T-cell (primary cell): ENCODE measurements around the gene TMEM184A. TPM values are rescaled to one million over a fixed set of nuclear protein-coding genes. Genes with fewer than 3 reads are reported as not detected.

Experiments
- ATAC-seq, 4 experiments: fragments of 200-7000 bp in 3 of 4; fragments of 150-1000 bp in 1 of 4; cut with Tn5 transposase; replicated peaks in 1 of 4; 1 replicate in 3 of 4; 2 replicates in 1 of 4; pipeline ENCODE4 v1.10.0; 2021; ENCODE audit warnings: moderate library complexity in 3 of 4, mild to moderate bottlenecking in 2 of 4, moderate number of reproducible peaks in 1 of 4
- CTCF ChIA-PET, 2 donors: fragments of 300-600 bp; sonication (Branson Sonifier 250); formaldehyde crosslinking; loops; one replicate each; lab custom pipeline; 2022; ENCODE audit warnings: antibody characterized with exemption in 2 of 2; lab: Charles Lee
- POLR2A ChIA-PET, 2 donors: fragments of 300-600 bp; sonication (Branson Sonifier 250); formaldehyde crosslinking; loops; one replicate each; lab custom pipeline; 2022; ENCODE audit warnings: antibody characterized with exemption in 2 of 2; lab: Charles Lee
- DNase-seq, 35 experiments: peaks; one replicate each; pipeline versions ENCODE4 v3.0.0 to v3.0.0-alpha.2; 2013 to 2023
- H3K27ac ChIP-seq: one replicate; pipeline ENCODE4 v1.5.1; 2013; ENCODE audit warnings: low read length
- H3K27me3 ChIP-seq, 2 experiments: replicated peaks in 1 of 2; 1 replicate in 1 of 2; 2 replicates in 1 of 2; pipeline versions ENCODE4 v1.6.1 to v1.7.0; 2013; ENCODE audit warnings: low read length in 1 of 2, mixed read lengths in 1 of 2; ENCODE audit not compliant: control insufficient read depth in 2 of 2, insufficient read depth in 2 of 2; ENCODE audit errors: extremely low read depth in 1 of 2
- H3K36me3 ChIP-seq, 2 donors: 1 replicate in 1 of 2; 2 replicates in 1 of 2; pipeline versions ENCODE4 v1.6.1 to v1.7.0; 2013; ENCODE audit warnings: low read length in 1 of 2; ENCODE audit not compliant: control insufficient read depth in 2 of 2, insufficient read depth in 1 of 2; ENCODE audit errors: extremely low read depth in 1 of 2
- H3K4me1 ChIP-seq, 2 experiments: 1 replicate in 1 of 2; 2 replicates in 1 of 2; pipeline versions ENCODE4 v1.6.1 to v1.7.0; 2013; ENCODE audit warnings: low read length in 2 of 2, mixed read lengths in 1 of 2; ENCODE audit not compliant: insufficient read depth in 2 of 2, control insufficient read depth in 1 of 2; ENCODE audit errors: extremely low read depth in 1 of 2
- H3K4me3 ChIP-seq, 2 donors: 1 replicate in 1 of 2; 2 replicates in 1 of 2; pipeline versions ENCODE4 v1.5.1 to v1.7.0; 2013; ENCODE audit warnings: mild to moderate bottlenecking in 2 of 2, low read length in 1 of 2, moderate library complexity in 1 of 2; ENCODE audit not compliant: control insufficient read depth in 1 of 2; ENCODE audit errors: extremely low read depth in 1 of 2
- H3K9me3 ChIP-seq: 2 replicates; pipeline ENCODE4 v1.7.0; 2013
- H3K27ac Mint-ChIP-seq, 2 donors: one replicate each; pipeline ENCODE4 v1.8.0; 2020 to 2021; ENCODE audit warnings: mild to moderate bottlenecking in 2 of 2, mixed read lengths in 2 of 2
- H3K27me3 Mint-ChIP-seq, 2 donors: one replicate each; pipeline ENCODE4 v1.8.0; 2021 to 2022; ENCODE audit warnings: mixed read lengths in 2 of 2
- H3K36me3 Mint-ChIP-seq: one replicate; pipeline ENCODE4 v1.8.0; 2021; ENCODE audit warnings: mixed read lengths
- H3K4me1 Mint-ChIP-seq, 3 donors: one replicate each; pipeline ENCODE4 v1.8.0; 2020 to 2022; ENCODE audit warnings: mixed read lengths in 3 of 3, mild to moderate bottlenecking in 1 of 3
- H3K4me3 Mint-ChIP-seq, 3 donors: one replicate each; pipeline ENCODE4 v1.8.0; 2020 to 2022; ENCODE audit warnings: mild to moderate bottlenecking in 3 of 3, mixed read lengths in 3 of 3, moderate library complexity in 3 of 3
- H3K9me3 Mint-ChIP-seq, 3 donors: one replicate each; pipeline ENCODE4 v1.8.0; 2020 to 2022; ENCODE audit warnings: mixed read lengths in 3 of 3
- WGBS: methylation state at CpG from one replicate; pipeline ENCODE4 v1.1.5; 2013; ENCODE audit warnings: missing lambda C conversion rate; ENCODE audit not compliant: insufficient coverage; 5-methylcytosine and 5-hydroxymethylcytosine counted together
- total RNA-seq, 35 experiments: library from RNA in 6 of 35; stranded (reverse) in 6 of 35; fragments of 120-200 nt in 1 of 35; gene quantifications; one replicate each; pipeline versions ENCODE4 v1.2.1 to v1.2.4 and lab custom pipeline; 2013 to 2026

TMEM184A gene
- total RNA-seq, 5 donors from 2014 or later (not counting 1 experiment from before 2014, with no cell fraction given): 0.18 to 0.38 (median 0.33) TPM; not detected in 2

GRCh38 chr7:1560620-1561031, 4.6 kb upstream of the TMEM184A start:
- Mint-ChIP-seq H3K27ac (no peak overlapping the region), H3K4me1 (peaks cover 0 to 3% (median 0%) of the 10 kb centered on the region in 3 donors), H3K9me3 (no peaks in the 10 kb centered on the region), H3K36me3 (peaks cover 4% of the 10 kb centered on the region), H3K27me3 (no peaks in the 10 kb centered on the region), H3K4me3 (no peak overlapping the region)
- no peak for DNase-seq
- H3K4me3 ChIP-seq: no peak overlapping the region
- H3K27me3 ChIP-seq: peaks cover 0 to 5% of the 10 kb centered on the region in 2 experiments
- ATAC-seq: no peak
- H3K27ac ChIP-seq: no peak overlapping the region
- ChIA-PET CTCF (interaction anchor here in 1 of 2 donors (0.7 kb wide), 1 partner anchor 109 kb away, joined by 3 read pairs; no protein-coding TSS in a partner anchor), POLR2A (no interaction called here)
- H3K9me3 ChIP-seq: no peaks in the 10 kb centered on the region
- 90% methylated on average over 8 of the region's 13 CpGs for WGBS
- peaks cover under 1 to 8% of the 10 kb centered on the region in 2 experiments for H3K4me1 ChIP-seq
- peaks cover 0 to 6% of the 10 kb centered on the region in 2 donors for H3K36me3 ChIP-seq

GRCh38 chr7:1559626-1560590, 3.9 kb upstream of the TMEM184A start:
- Histone ChIP-seq H3K9me3 (no peaks in the 10 kb centered on the region), H3K27me3 (peaks cover 0 to 10% of the 10 kb centered on the region in 2 experiments), H3K4me3 (no peak overlapping the region), H3K4me1 (peaks cover 2 to 14% of the 10 kb centered on the region in 2 experiments), H3K27ac (no peak overlapping the region), H3K36me3 (peaks cover 0 to 6% of the 10 kb centered on the region in 2 donors)
- Mint-ChIP-seq H3K27ac (no peak overlapping the region), H3K4me1 (peaks cover 0 to 3% (median 0%) of the 10 kb centered on the region in 3 donors), H3K27me3 (no peaks in the 10 kb centered on the region), H3K36me3 (no peaks in the 10 kb centered on the region), H3K9me3 (no peaks in the 10 kb centered on the region), H3K4me3 (no peak overlapping the region)
- WGBS: 81% methylated on average over 21 of the region's 28 CpGs
- CTCF ChIA-PET: interaction anchor here in 1 of 2 donors (0.7 kb wide), 1 partner anchor 108 kb away, joined by 3 read pairs; no protein-coding TSS in a partner anchor
- DNase-seq (no peak), ATAC-seq (no peak)
- POLR2A ChIA-PET: no interaction called here

- WGBS: 91% methylated on average over 32 of the region's 32 CpGs
- peaks cover 2 to 14% of the 10 kb centered on the region in 2 experiments for H3K4me1 ChIP-seq
- H3K27ac Mint-ChIP-seq: no peak overlapping the region
- H3K4me3 Mint-ChIP-seq: no peak overlapping the region
- ATAC-seq (no peak), DNase-seq (no peak)
- H3K27me3 ChIP-seq: peaks cover 0 to 17% of the 10 kb centered on the region in 2 experiments
- no peak overlapping the region for H3K27ac ChIP-seq
- ChIA-PET CTCF (no interaction called here), POLR2A (no interaction called here)
- H3K4me1 Mint-ChIP-seq: peaks cover 0 to 3% (median 0%) of the 10 kb centered on the region in 3 donors
- no peaks in the 10 kb centered on the region for H3K9me3 ChIP-seq
- no peaks in the 10 kb centered on the region for H3K27me3 Mint-ChIP-seq
- H3K9me3 Mint-ChIP-seq: no peaks in the 10 kb centered on the region
- H3K36me3 Mint-ChIP-seq: no peaks in the 10 kb centered on the region
- peaks cover 0 to 4% of the 10 kb centered on the region in 2 donors for H3K36me3 ChIP-seq
- H3K4me3 ChIP-seq: no peak overlapping the region
Observed at GRCh38 chr7:1558841-1559625, 3.0 kb upstream of the TMEM184A start.

GRCh38 chr7:1558181-1558811, 2.3 kb upstream of the TMEM184A start:
- no peaks in the 10 kb centered on the region for H3K36me3 Mint-ChIP-seq

DNA sequence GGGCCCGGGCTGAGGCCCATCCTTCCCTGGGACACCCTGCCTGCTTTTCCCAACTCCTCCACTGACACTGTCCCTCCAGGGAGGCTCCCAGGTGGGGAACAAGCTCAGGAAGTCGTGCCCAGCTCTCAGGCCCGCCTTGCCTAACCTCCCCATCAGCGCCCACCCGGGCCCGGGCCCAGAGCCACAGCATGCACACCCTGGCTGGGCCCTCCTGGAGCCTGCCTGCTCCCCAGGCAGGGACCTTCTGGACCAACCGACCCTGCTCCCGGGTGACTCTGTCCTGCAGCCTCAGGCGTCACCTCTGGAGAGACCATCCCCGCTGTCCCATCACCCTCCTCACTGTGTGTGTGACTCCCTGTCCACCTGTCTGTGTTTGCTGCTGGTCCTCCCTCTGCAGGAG, 1.8 kb upstream of the TMEM184A start:
- Mint-ChIP-seq H3K4me3 (no peak overlapping the region), H3K36me3 (no peaks in the 10 kb centered on the region), H3K27me3 (no peaks in the 10 kb centered on the region), H3K27ac (no peak overlapping the region), H3K9me3 (no peaks in the 10 kb centered on the region), H3K4me1 (peaks cover 0 to 3% (median 0%) of the 10 kb centered on the region in 3 donors)
- Histone ChIP-seq H3K36me3 (peaks cover 0 to 3% of the 10 kb centered on the region in 2 donors), H3K27me3 (peaks cover 0 to 17% of the 10 kb centered on the region in 2 experiments), H3K4me1 (peaks cover 2 to 14% of the 10 kb centered on the region in 2 experiments), H3K9me3 (no peaks in the 10 kb centered on the region), H3K27ac (no peak overlapping the region), H3K4me3 (no peak overlapping the region)
- ChIA-PET POLR2A (no interaction called here), CTCF (no interaction called here)
- 96% methylated on average over 8 of the region's 10 CpGs for WGBS
- no peak for ATAC-seq
- no peak for DNase-seq

More at GRCh38 chr7:1558181-1558811, 2.3 kb upstream of the TMEM184A start:
- Mint-ChIP-seq H3K27me3 (no peaks in the 10 kb centered on the region), H3K27ac (no peak overlapping the region), H3K4me1 (peaks cover 0 to 3% (median 0%) of the 10 kb centered on the region in 3 donors), H3K9me3 (no peaks in the 10 kb centered on the region), H3K4me3 (no peak overlapping the region)
- Histone ChIP-seq H3K36me3 (peaks cover 0 to 3% of the 10 kb centered on the region in 2 donors), H3K27me3 (peaks cover 0 to 17% of the 10 kb centered on the region in 2 experiments), H3K4me1 (peaks cover 2 to 14% of the 10 kb centered on the region in 2 experiments), H3K27ac (no peak overlapping the region), H3K9me3 (no peaks in the 10 kb centered on the region), H3K4me3 (no peak overlapping the region)
- DNase-seq (no peak), ATAC-seq (no peak)
- 65% methylated on average over 22 of the region's 24 CpGs for WGBS
- ChIA-PET POLR2A (no interaction called here), CTCF (no interaction called here)
